Keratinocyte (primary cell): Measurements from ENCODE around the gene TMEM139. TPM values are rescaled to one million over a fixed set of nuclear protein-coding genes. Genes with fewer than 3 reads are reported as not detected.

ENCODE experiments used
- DNase-seq: peaks from one replicate; pipeline ENCODE4 v3.0.0-alpha.2; 2011; ENCODE audit warnings: low read depth, missing footprints, low spot score
- FAIRE-seq: peaks from 2 replicates; lab custom pipeline; 2011; peaks lifted over from hg19 to GRCh38; lab: Jason Lieb, UNC
- H2AFZ ChIP-seq: 2 replicates; pipeline ENCODE4 v1.6.0; 2012; ENCODE audit warnings: low read length, control low read depth, inconsistent platforms; ENCODE audit not compliant: control insufficient read depth
- H3K27ac ChIP-seq: 2 replicates; pipeline ENCODE4 v1.5.1; 2011; ENCODE audit warnings: low read length; ENCODE audit not compliant: control insufficient read depth, insufficient read depth
- H3K27me3 ChIP-seq: 3 replicates; pipeline ENCODE4 v1.6.0; 2011; ENCODE audit warnings: low read length; ENCODE audit not compliant: control insufficient read depth, insufficient read depth; ENCODE audit errors: extremely low read depth
- H3K36me3 ChIP-seq, 2 experiments: 2 replicates in 1 of 2; 3 replicates in 1 of 2; pipeline ENCODE4 v1.5.1; 2011; ENCODE audit warnings: low read length in 2 of 2, mild to moderate bottlenecking in 1 of 2; ENCODE audit not compliant: control insufficient read depth in 2 of 2, insufficient read depth in 2 of 2; ENCODE audit errors: extremely low read depth in 1 of 2
- H3K4me1 ChIP-seq: 3 replicates; pipeline ENCODE4 v1.5.1; 2011; ENCODE audit warnings: low read length; ENCODE audit not compliant: control insufficient read depth, insufficient read depth; ENCODE audit errors: extremely low read depth
- H3K4me2 ChIP-seq: 3 replicates; pipeline ENCODE4 v1.6.0; 2011; ENCODE audit warnings: low read depth, low read length; ENCODE audit not compliant: control insufficient read depth, insufficient read depth; ENCODE audit errors: extremely low read depth
- H3K4me3 ChIP-seq, 3 experiments: fragments of 200-600 bp in 1 of 3; sonication (generic) in 1 of 3; 2 replicates in 2 of 3; 3 replicates in 1 of 3; pipeline ENCODE4 v1.5.1; 2011 to 2016; ENCODE audit warnings: low read length in 3 of 3, mild to moderate bottlenecking in 3 of 3, control low read depth in 2 of 3, inconsistent platforms in 1 of 3, low read depth in 1 of 3, mixed read lengths in 1 of 3, mixed run types in 1 of 3, moderate library complexity in 1 of 3; ENCODE audit not compliant: control insufficient read depth in 2 of 3, insufficient read depth in 2 of 3; ENCODE audit errors: extremely low read depth in 1 of 3
- H3K79me2 ChIP-seq: 2 replicates; pipeline ENCODE4 v1.6.0; 2012; ENCODE audit warnings: low read length; ENCODE audit not compliant: control insufficient read depth, insufficient read depth
- H3K9ac ChIP-seq: 3 replicates; pipeline ENCODE4 v1.6.0; 2011; ENCODE audit warnings: low read length; ENCODE audit not compliant: control insufficient read depth, insufficient read depth; ENCODE audit errors: extremely low read depth
- H3K9me1 ChIP-seq: 3 replicates; pipeline ENCODE4 v1.6.0; 2011; ENCODE audit warnings: low read length; ENCODE audit not compliant: control insufficient read depth, insufficient read depth; ENCODE audit errors: extremely low read depth
- H3K9me3 ChIP-seq: 2 replicates; pipeline ENCODE4 v1.5.1; 2012; ENCODE audit warnings: low read depth, low read length; ENCODE audit not compliant: control insufficient read depth
- H4K20me1 ChIP-seq: 3 replicates; pipeline ENCODE4 v1.6.0; 2011; ENCODE audit warnings: low read length; ENCODE audit not compliant: control insufficient read depth, insufficient read depth; ENCODE audit errors: extremely low read depth
- EZH2 ChIP-seq: IDR thresholded peaks from one replicate; pipeline ENCODE4 v1.6.1; 2012; ENCODE audit warnings: inconsistent platforms, mild to moderate bottlenecking, low read length, moderate library complexity
- dilution Hi-C: fragments of 300-500 bp; cut with MboI; formaldehyde crosslinking; loops from one replicate; pipeline ENCODE4 v1.7.0; 2020; ENCODE audit warnings: low sequenced_read_pairs; ENCODE audit not compliant: extremely low pct_ligation_motif_present
- polyA plus RNA-seq, 5 experiments: library from polyadenylated mRNA; depleted of rRNA in 3 of 5; stranded (reverse) in 3 of 5; stranded (forward) in 1 of 5; unstranded in 1 of 5; fragments of >200 nt; gene quantifications; 1 replicate in 1 of 5; 2 replicates in 3 of 5; 3 replicates in 1 of 5; pipeline versions ENCODE4 v1.2.1 to v1.2.3, GENCODE V29; 2011 to 2012; ENCODE audit warnings: missing spikeins in 2 of 5, low read depth in 1 of 5, low replicate concordance in 1 of 5
- TF ChIP-seq, protein P1 (sequence below), 3 experiments: IDR thresholded peaks in 1 of 3; conservative IDR thresholded peaks in 1 of 3; optimal IDR thresholded peaks in 1 of 3; 2 replicates in 2 of 3; 3 replicates in 1 of 3; pipeline versions ENCODE3 to v1.5.1; 2011; ENCODE audit warnings: low read length in 3 of 3, mild to moderate bottlenecking in 3 of 3, moderate library complexity in 2 of 3, control low read depth in 1 of 3, inconsistent platforms in 1 of 3; ENCODE audit not compliant: insufficient read depth in 2 of 3; ENCODE audit errors: extremely low read depth in 1 of 3

The TMEM139 gene
- polyA plus RNA-seq, 1 donor (not counting 4 experiments of a cell fraction or from before 2014, with no cell fraction given): 22.3 TPM

- H3K4me2 ChIP-seq: no peak overlapping the region
Measured at GRCh38 chr7:143296686-143297085, 11.9 kb downstream of the TMEM139 start.

DNA sequence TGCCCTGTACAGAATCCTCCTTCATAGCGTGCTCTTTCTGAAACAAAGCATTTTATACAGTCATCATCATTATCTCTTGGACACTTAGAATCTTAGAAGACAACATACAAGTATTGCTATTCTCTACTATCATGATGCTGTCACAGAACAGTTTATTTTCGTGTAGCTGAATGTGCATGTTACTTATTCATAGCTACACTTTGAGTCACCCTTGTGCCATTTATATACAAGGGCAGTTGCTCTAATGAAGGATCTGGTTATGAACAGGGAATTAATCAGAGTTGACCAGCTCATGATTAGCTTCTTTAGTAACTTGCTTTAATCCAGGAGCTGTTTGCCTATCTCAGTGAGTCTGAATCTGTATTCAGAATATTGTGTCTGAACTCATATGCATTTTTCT, 14.6 kb downstream of the TMEM139 start:
- H3K79me2 ChIP-seq: peaks cover 3% of the 10 kb centered on the region
- dilution Hi-C loops: no loop called here
- no peaks in the 10 kb centered on the region for H4K20me1 ChIP-seq
- no peak overlapping the region for H3K9ac ChIP-seq
- no peaks in the 10 kb centered on the region for H3K27me3 ChIP-seq
- H3K9me1 ChIP-seq: peaks cover 2% of the 10 kb centered on the region
- peaks cover 7% of the 10 kb centered on the region for H3K4me1 ChIP-seq
- H2AFZ ChIP-seq: no peak overlapping the region
- TF ChIP-seq, protein P1, sequence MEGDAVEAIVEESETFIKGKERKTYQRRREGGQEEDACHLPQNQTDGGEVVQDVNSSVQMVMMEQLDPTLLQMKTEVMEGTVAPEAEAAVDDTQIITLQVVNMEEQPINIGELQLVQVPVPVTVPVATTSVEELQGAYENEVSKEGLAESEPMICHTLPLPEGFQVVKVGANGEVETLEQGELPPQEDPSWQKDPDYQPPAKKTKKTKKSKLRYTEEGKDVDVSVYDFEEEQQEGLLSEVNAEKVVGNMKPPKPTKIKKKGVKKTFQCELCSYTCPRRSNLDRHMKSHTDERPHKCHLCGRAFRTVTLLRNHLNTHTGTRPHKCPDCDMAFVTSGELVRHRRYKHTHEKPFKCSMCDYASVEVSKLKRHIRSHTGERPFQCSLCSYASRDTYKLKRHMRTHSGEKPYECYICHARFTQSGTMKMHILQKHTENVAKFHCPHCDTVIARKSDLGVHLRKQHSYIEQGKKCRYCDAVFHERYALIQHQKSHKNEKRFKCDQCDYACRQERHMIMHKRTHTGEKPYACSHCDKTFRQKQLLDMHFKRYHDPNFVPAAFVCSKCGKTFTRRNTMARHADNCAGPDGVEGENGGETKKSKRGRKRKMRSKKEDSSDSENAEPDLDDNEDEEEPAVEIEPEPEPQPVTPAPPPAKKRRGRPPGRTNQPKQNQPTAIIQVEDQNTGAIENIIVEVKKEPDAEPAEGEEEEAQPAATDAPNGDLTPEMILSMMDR (optimal IDR thresholded peaks at IDR 0.05 in 1 of 3, IDR thresholded peaks at IDR 0.05 in 1 of 3, conservative IDR thresholded peaks at IDR 0.05 in 1 of 3; ENCODE audit: extremely low read depth in 1 of 3, insufficient read depth in 2 of 3, low read length in 3 of 3): no peak
- no peak for TF ChIP-seq EZH2
- FAIRE-seq (no peak), DNase-seq (no peak)
- no peaks in the 10 kb centered on the region for H3K9me3 ChIP-seq
- H3K4me3 ChIP-seq: no peak overlapping the region
- H3K36me3 ChIP-seq: peaks cover 31 to 46% of the 10 kb centered on the region in 2 experiments
- no peak overlapping the region for H3K27ac ChIP-seq
- no peak overlapping the region for H3K4me2 ChIP-seq

More at GRCh38 chr7:143296686-143297085, 11.9 kb downstream of the TMEM139 start:
- no peak overlapping the region for H3K4me3 ChIP-seq
- dilution Hi-C loops: no loop called here
- TF ChIP-seq, protein P1 (optimal IDR thresholded peaks at IDR 0.05 in 1 of 3, IDR thresholded peaks at IDR 0.05 in 1 of 3, conservative IDR thresholded peaks at IDR 0.05 in 1 of 3; ENCODE audit: extremely low read depth in 1 of 3, insufficient read depth in 2 of 3, low read length in 3 of 3): no peak
- no peak for TF ChIP-seq EZH2
- FAIRE-seq: no peak
- no peaks in the 10 kb centered on the region for H3K9me3 ChIP-seq
- H4K20me1 ChIP-seq: no peaks in the 10 kb centered on the region
- peaks cover 37 to 52% of the 10 kb centered on the region in 2 experiments for H3K36me3 ChIP-seq
- peaks cover 2% of the 10 kb centered on the region for H3K9me1 ChIP-seq
- no peak overlapping the region for H3K27ac ChIP-seq
- DNase-seq: no peak
- H3K79me2 ChIP-seq: peaks cover 3% of the 10 kb centered on the region
- no peak overlapping the region for H2AFZ ChIP-seq
- no peak overlapping the region for H3K9ac ChIP-seq
- H3K4me1 ChIP-seq: no peaks in the 10 kb centered on the region
- H3K27me3 ChIP-seq: no peaks in the 10 kb centered on the region
